WTC11 (cell line): ENCODE data around the gene SAP30L. TPM values are rescaled to one million over a fixed set of nuclear protein-coding genes. Genes with fewer than 3 reads are reported as not detected.

Experiments used
- ATAC-seq: fragments of 200-7000 bp; cut with Tn5 transposase; 2 replicates; pipeline ENCODE4 v1.10.0; 2021; ENCODE audit warnings: mild to moderate bottlenecking, moderate library complexity
- CTCF ChIA-PET: fragments of 300-600 bp; sonication (Branson Sonifier 250); formaldehyde crosslinking; loops from one replicate; lab custom pipeline; 2021; ENCODE audit warnings: antibody characterized with exemption; lab: Charles Lee
- POLR2A ChIA-PET: fragments of 350-600 bp; sonication (Branson Sonifier 250); formaldehyde crosslinking; loops from one replicate; lab custom pipeline; 2021; ENCODE audit warnings: antibody characterized with exemption; lab: Charles Lee
- DNase-seq: peaks from one replicate; pipeline ENCODE4 v3.0.0; 2021; ENCODE audit warnings: low spot score
- H3K27ac Mint-ChIP-seq: 2 replicates; pipeline ENCODE4 v1.8.0; 2021; ENCODE audit warnings: mixed read lengths
- H3K27me3 Mint-ChIP-seq: 2 replicates; pipeline ENCODE4 v1.8.0; 2021; ENCODE audit warnings: low read depth, mild to moderate bottlenecking, moderate library complexity, mixed read lengths
- H3K36me3 Mint-ChIP-seq: 2 replicates; pipeline ENCODE4 v1.8.0; 2021; ENCODE audit warnings: mixed read lengths
- H3K4me1 Mint-ChIP-seq: 2 replicates; pipeline ENCODE4 v1.8.0; 2022; ENCODE audit warnings: mixed read lengths
- H3K4me3 Mint-ChIP-seq: 2 replicates; pipeline ENCODE4 v1.8.0; 2021; ENCODE audit warnings: mild to moderate bottlenecking, moderate library complexity, mixed read lengths
- H3K9me3 Mint-ChIP-seq: 2 replicates; pipeline ENCODE4 v1.8.0; 2021; ENCODE audit warnings: mixed read lengths
- CREB1 ChIP-seq: sonication (generic); formaldehyde crosslinking; IDR thresholded peaks from 2 replicates; pipeline ENCODE4 v1.8.0; 2023; ENCODE audit warnings: mild to moderate bottlenecking, missing genetic modification reagents
- ESRRA ChIP-seq: sonication (generic); formaldehyde crosslinking; IDR thresholded peaks from 2 replicates; pipeline ENCODE4 v1.8.1; 2022; ENCODE audit warnings: mild to moderate bottlenecking, missing genetic modification reagents, borderline replicate concordance
- FOXK1 ChIP-seq: sonication (generic); formaldehyde crosslinking; IDR thresholded peaks from 2 replicates; pipeline ENCODE4 v1.8.0; 2022; ENCODE audit warnings: mild to moderate bottlenecking, moderate library complexity, missing genetic modification reagents
- PRRX2 ChIP-seq: fragments of 250-450 bp; sonication (Bioruptor Pico); IDR thresholded peaks from 2 replicates; pipeline ENCODE4 v1.8.0; 2021; ENCODE audit warnings: mild to moderate bottlenecking
- SMAD3 ChIP-seq: sonication (generic); formaldehyde crosslinking; IDR thresholded peaks from 2 replicates; pipeline ENCODE4 v1.8.0; 2022; ENCODE audit warnings: missing genetic modification reagents, mild to moderate bottlenecking, borderline replicate concordance
- SP1 ChIP-seq: sonication (generic); formaldehyde crosslinking; conservative IDR thresholded peaks from 2 replicates; pipeline ENCODE4 v1.8.1; 2022; ENCODE audit warnings: missing genetic modification reagents
- TEAD4 ChIP-seq: sonication (generic); formaldehyde crosslinking; IDR thresholded peaks from 2 replicates; pipeline ENCODE4 v1.8.0; 2022; ENCODE audit warnings: mild to moderate bottlenecking, missing genetic modification reagents
- ZBTB21 ChIP-seq: sonication (generic); formaldehyde crosslinking; IDR thresholded peaks from 2 replicates; pipeline ENCODE4 v1.8.1; 2023; ENCODE audit warnings: mild to moderate bottlenecking, missing genetic modification reagents, borderline replicate concordance
- ZNF263 ChIP-seq: sonication (generic); formaldehyde crosslinking; IDR thresholded peaks from 2 replicates; pipeline ENCODE4 v1.8.1; 2022; ENCODE audit warnings: low read depth, mild to moderate bottlenecking, moderate library complexity, missing genetic modification reagents
- ZNF416 ChIP-seq: fragments of 250-450 bp; sonication (Bioruptor Pico); IDR thresholded peaks from 2 replicates; pipeline ENCODE4 v1.9.0; 2021; ENCODE audit warnings: mild to moderate bottlenecking, inconsistent platforms
- ZNF671 ChIP-seq: fragments of 250-450 bp; sonication (Bioruptor Pico); IDR thresholded peaks from 2 replicates; pipeline ENCODE4 v1.8.0; 2021; ENCODE audit warnings: mild to moderate bottlenecking
- total RNA-seq: library from RNA; stranded (reverse); gene quantifications from 3 replicates; pipeline ENCODE4 v1.2.3, GENCODE V29; 2021
- TF ChIP-seq, protein P1 (sequence below): sonication (generic); formaldehyde crosslinking; IDR thresholded peaks from 2 replicates; pipeline ENCODE4 v1.8.1; 2023; ENCODE audit warnings: mild to moderate bottlenecking, missing genetic modification reagents, moderate library complexity
- TF ChIP-seq, protein P2 (sequence below): sonication (generic); formaldehyde crosslinking; IDR thresholded peaks from 2 replicates; pipeline ENCODE4 v1.8.0; 2022; ENCODE audit warnings: missing genetic modification reagents

Gene SAP30L
- total RNA-seq, 1 experiment from 2014 or later = 33.5 TPM

DNA sequence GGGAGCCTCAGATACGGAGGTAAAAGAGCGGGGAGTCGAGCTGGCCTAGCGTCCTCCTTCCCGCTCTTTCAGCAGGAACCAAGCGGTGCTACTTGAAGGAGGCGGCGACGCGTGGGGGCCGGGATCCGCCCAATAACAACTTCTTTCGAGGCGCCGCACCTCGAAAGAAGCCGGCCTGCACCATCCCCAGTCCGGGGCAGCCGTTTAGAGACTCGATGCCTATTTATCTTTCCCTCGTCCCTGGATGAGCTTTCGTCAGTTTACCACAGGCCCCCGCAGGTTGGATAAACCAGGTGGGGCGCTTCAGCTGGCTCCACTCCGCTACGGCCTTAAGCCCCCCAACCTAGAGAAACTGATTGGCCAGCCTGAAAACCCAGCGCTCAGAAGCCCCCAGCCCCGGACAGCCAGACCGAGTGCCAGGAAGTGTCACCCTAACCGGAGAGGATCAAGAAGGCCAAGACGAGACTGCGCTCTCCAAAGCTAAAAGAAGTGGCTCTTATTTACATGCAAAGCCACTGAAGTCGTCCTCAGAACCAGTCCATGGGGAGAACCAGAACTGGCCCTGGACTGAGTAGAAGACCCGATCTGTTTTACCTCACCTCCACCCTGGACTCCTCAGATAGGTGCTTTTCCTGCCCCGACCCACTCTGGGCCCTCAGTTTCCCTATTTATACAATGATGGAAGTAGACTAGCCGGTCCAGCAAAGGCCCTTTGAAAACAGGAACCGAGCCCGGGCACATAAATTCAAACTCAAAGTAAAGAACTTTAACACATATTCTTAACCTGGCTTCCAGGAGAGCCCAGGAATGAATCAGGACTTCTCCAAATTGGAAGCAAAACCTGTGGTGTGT lies 30.8 kb downstream of the SAP30L start (continued):
- TF ChIP-seq, protein P1, sequence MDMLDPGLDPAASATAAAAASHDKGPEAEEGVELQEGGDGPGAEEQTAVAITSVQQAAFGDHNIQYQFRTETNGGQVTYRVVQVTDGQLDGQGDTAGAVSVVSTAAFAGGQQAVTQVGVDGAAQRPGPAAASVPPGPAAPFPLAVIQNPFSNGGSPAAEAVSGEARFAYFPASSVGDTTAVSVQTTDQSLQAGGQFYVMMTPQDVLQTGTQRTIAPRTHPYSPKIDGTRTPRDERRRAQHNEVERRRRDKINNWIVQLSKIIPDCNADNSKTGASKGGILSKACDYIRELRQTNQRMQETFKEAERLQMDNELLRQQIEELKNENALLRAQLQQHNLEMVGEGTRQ = no peak

DNA sequence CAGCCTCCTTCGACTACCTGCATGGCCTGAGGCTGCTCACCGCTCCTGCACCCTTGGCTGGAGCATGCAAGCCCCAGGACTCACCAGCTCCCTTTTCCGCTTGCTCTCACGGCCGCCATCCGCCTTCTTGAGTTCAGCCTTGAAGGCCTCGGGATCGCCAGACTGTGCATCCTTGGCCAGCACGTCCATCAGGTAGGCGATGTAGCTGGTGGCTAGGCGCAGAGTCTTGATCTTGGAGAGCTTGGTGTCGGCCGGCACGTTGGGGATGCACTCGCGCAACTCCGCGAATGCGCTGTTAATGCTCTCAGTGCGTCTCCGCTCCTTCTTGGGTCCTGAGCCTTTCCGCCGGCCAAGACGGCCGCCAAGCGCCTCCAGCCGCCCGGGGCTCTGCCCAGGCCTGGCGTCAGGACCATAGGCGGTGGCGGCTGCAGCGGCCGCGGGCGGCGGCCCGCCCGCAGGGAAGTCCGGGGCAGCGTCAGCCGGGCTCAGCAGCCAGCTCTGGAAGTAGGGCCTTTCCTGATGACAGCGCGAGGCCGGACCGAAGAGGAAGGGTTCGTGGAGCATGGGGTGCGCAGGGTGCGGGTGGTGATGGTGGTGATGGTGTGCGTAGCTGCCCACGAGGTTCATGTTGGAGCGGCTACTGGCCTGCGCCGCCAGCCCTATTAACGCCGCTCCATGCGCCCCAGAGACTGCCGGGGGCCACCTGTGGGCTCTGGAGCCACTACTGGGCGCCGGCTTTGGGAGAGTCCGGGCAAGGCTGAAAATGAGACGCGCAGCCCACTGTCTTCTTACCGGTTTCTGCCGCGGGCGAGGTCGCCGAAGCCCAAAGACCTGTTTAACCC lies 31.8 kb downstream of the SAP30L start:
- ChIA-PET CTCF (interaction anchor here (0.6 to 4.2 kb wide), 12 partner anchors 9 to 653 kb away, joined by 3 to 26 read pairs (median 3); no protein-coding TSS in a partner anchor), POLR2A (no interaction called here)
- peaks cover 100% of the 10 kb centered on the region for H3K27me3 Mint-ChIP-seq
- H3K9me3 Mint-ChIP-seq = no peaks in the 10 kb centered on the region
- no peaks in the 10 kb centered on the region for H3K36me3 Mint-ChIP-seq
- ATAC-seq = peak; percentile 1
- peaks cover 72% of the 10 kb centered on the region for H3K4me1 Mint-ChIP-seq
- peak overlapping the region; percentile 61 for H3K4me3 Mint-ChIP-seq
- TF ChIP-seq SMAD3 (CRISPR knock-in tag) = no peak
- no peak for TF ChIP-seq ZNF416 (CRISPR knock-in tag)
- TF ChIP-seq ESRRA = no peak
- no peak for TF ChIP-seq ZNF671 (CRISPR knock-in tag)
- TF ChIP-seq FOXK1 (CRISPR knock-in tag) = no peak
- no peak for TF ChIP-seq CREB1
- no peak for TF ChIP-seq ZNF263
- TF ChIP-seq, all 79 proteins: peak for 0
- H3K27ac Mint-ChIP-seq = no peak overlapping the region
- peak; percentile 54 for DNase-seq

DNA sequence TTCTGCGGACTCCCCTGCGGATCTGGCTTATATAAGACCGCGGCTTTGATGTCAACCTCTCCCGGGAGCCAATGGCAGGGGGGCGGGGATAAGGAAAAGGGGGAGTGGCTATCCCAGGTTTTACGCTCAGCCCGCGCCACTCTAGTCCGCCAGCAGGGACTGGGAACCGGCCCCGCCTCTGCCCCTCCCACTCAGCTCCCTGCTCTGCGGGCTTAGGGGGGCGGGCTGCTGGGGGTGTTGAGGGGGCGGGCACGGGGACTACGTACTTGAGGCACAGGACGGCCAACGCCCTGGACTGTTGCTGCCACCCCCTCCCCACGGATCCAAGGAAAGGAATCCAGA lies 32.4 kb downstream of the SAP30L start, which contains the start of gene HAND1:
TSS of gene HAND1 (minus strand) at position 4 of the 342 bp plus-strand sequence. CDS start 219 bp downstream, outside the sequence.
- H3K27me3 Mint-ChIP-seq = peaks cover 100% of the 10 kb centered on the region
- H3K27ac Mint-ChIP-seq = no peak within 1 kb of the TSS
- peak; percentile 65 for ATAC-seq
- DNase-seq = peak; percentile 92
- ChIA-PET CTCF (interaction anchor here (0.6 to 4.2 kb wide), 8 partner anchors 10 to 654 kb away, joined by 3 to 26 read pairs (median 3); no protein-coding TSS in a partner anchor), POLR2A (no interaction called here)
- TF ChIP-seq, protein P2, sequence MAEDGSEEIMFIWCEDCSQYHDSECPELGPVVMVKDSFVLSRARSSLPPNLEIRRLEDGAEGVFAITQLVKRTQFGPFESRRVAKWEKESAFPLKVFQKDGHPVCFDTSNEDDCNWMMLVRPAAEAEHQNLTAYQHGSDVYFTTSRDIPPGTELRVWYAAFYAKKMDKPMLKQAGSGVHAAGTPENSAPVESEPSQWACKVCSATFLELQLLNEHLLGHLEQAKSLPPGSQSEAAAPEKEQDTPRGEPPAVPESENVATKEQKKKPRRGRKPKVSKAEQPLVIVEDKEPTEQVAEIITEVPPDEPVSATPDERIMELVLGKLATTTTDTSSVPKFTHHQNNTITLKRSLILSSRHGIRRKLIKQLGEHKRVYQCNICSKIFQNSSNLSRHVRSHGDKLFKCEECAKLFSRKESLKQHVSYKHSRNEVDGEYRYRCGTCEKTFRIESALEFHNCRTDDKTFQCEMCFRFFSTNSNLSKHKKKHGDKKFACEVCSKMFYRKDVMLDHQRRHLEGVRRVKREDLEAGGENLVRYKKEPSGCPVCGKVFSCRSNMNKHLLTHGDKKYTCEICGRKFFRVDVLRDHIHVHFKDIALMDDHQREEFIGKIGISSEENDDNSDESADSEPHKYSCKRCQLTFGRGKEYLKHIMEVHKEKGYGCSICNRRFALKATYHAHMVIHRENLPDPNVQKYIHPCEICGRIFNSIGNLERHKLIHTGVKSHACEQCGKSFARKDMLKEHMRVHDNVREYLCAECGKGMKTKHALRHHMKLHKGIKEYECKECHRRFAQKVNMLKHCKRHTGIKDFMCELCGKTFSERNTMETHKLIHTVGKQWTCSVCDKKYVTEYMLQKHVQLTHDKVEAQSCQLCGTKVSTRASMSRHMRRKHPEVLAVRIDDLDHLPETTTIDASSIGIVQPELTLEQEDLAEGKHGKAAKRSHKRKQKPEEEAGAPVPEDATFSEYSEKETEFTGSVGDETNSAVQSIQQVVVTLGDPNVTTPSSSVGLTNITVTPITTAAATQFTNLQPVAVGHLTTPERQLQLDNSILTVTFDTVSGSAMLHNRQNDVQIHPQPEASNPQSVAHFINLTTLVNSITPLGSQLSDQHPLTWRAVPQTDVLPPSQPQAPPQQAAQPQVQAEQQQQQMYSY = peak; percentile 84
- TF ChIP-seq PRRX2 (CRISPR knock-in tag) (no peak), SP1 (CRISPR knock-in tag) (peak; percentile 52)
- no peaks in the 10 kb centered on the region for H3K36me3 Mint-ChIP-seq
- H3K4me3 Mint-ChIP-seq = peak within 1 kb of the TSS; percentile 63
- peaks cover 72% of the 10 kb centered on the region for H3K4me1 Mint-ChIP-seq
- no peaks in the 10 kb centered on the region for H3K9me3 Mint-ChIP-seq

DNA sequence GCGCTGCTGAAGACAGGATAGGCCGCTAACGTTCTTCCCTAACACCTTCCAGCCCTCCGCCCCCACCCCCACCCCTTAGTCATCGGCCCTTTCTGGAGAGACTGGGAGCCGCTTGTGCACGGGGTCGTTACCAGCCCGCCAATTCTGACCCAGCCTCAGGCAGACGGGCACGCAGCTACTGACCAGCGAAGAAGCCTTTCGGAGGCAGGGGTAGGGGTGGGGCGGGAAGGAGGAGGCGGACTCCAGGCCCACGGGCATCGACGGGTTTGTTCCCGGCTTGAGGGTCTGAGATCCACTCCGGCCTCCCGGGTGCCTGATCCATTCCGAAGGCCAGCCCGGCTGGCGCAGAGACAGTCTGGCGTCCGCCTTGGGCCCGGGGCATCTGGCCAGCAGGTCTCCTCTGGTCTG lies 33.0 kb downstream of the SAP30L start:
- H3K27me3 Mint-ChIP-seq = peaks cover 100% of the 10 kb centered on the region
- ChIA-PET CTCF (interaction anchor here (1.1 to 4.2 kb wide), 6 partner anchors 10 to 321 kb away, joined by 3 to 26 read pairs (median 4); no protein-coding TSS in a partner anchor), POLR2A (no interaction called here)

More for the DNA sequence above, 33.0 kb downstream of the SAP30L start:
- ATAC-seq = peak; percentile 5
- Mint-ChIP-seq H3K36me3 (no peaks in the 10 kb centered on the region), H3K4me3 (peak overlapping the region; percentile 63), H3K4me1 (peaks cover 73% of the 10 kb centered on the region), H3K27ac (no peak overlapping the region), H3K9me3 (no peaks in the 10 kb centered on the region)
- DNase-seq = peak; percentile 52
- TF ChIP-seq TEAD4 (CRISPR knock-in tag) (no peak), ZBTB21 (CRISPR knock-in tag) (no peak)
- TF ChIP-seq, protein P2 = peak; percentile 71
